OCI-LY7 (cell line): ENCODE measurements around the gene DAB2IP. TPM values are rescaled to one million over a fixed set of nuclear protein-coding genes. Genes with fewer than 3 reads are reported as not detected.
A peak's percentile ranks its signal among the peaks of the same experiment; 100 is the strongest.

Source experiments
- BruUV-seq: library from RNA; stranded (reverse); fragments of 400-500 nt; replicated peaks from 2 replicates; lab custom pipeline; 2021; lab: Mats Ljungman, UMichigan
- CTCF ChIA-PET: fragments of 300-600 bp; sonication (Branson Sonifier 250); formaldehyde crosslinking; loops from one replicate; lab custom pipeline; 2022; ENCODE audit warnings: antibody characterized with exemption; ENCODE audit not compliant: unreplicated experiment; lab: Charles Lee
- POLR2A ChIA-PET: fragments of 300-600 bp; sonication (Branson Sonifier 250); formaldehyde crosslinking; loops from one replicate; lab custom pipeline; 2022; ENCODE audit warnings: antibody characterized with exemption; lab: Charles Lee
- DNase-seq: peaks from one replicate; pipeline ENCODE4 v3.0.0-alpha.2; 2015; ENCODE audit warnings: low spot score
- H2AFZ ChIP-seq: fragments of 200-600 bp; sonication (generic), shearing (Covaris generic); 2 replicates; pipeline ENCODE4 v1.6.1; 2014; ENCODE audit warnings: mild to moderate bottlenecking, antibody characterized with exemption, low read length, moderate library complexity
- H3K27ac ChIP-seq: fragments of 200-600 bp; sonication (generic); 2 replicates; pipeline ENCODE4 v1.5.1; 2014; ENCODE audit warnings: mixed run types, low read depth, mild to moderate bottlenecking, moderate library complexity, low read length, inconsistent platforms; ENCODE audit not compliant: poor library complexity, severe bottlenecking
- H3K36me3 ChIP-seq: fragments of 200-600 bp; sonication (generic); 2 replicates; pipeline ENCODE4 v1.6.1; 2014; ENCODE audit warnings: mild to moderate bottlenecking, antibody characterized with exemption, low read length, moderate library complexity, mixed read lengths; ENCODE audit not compliant: insufficient read depth
- H3K4me1 ChIP-seq: fragments of 200-600 bp; sonication (generic); 2 replicates; pipeline ENCODE4 v1.5.1; 2014; ENCODE audit warnings: mild to moderate bottlenecking, low read length; ENCODE audit not compliant: insufficient read depth, poor library complexity, severe bottlenecking
- H3K4me2 ChIP-seq: fragments of 200-600 bp; sonication (generic); 2 replicates; pipeline ENCODE4 v1.6.1; 2014; ENCODE audit warnings: mild to moderate bottlenecking, low read length
- H3K4me3 ChIP-seq: fragments of 200-600 bp; sonication (generic); 2 replicates; pipeline ENCODE4 v1.5.1; 2014; ENCODE audit warnings: mild to moderate bottlenecking, low read depth, low read length; ENCODE audit not compliant: poor library complexity, severe bottlenecking
- H3K79me2 ChIP-seq: fragments of 200-600 bp; sonication (generic); 2 replicates; pipeline ENCODE4 v1.6.1; 2016; ENCODE audit warnings: low read depth, mild to moderate bottlenecking, low read length, moderate library complexity, mixed read lengths; ENCODE audit not compliant: insufficient read depth
- H3K9me2 ChIP-seq: fragments of 200-600 bp; sonication (generic); 2 replicates; pipeline ENCODE4 v1.6.1; 2016; ENCODE audit warnings: mild to moderate bottlenecking, low read length, mixed read lengths; ENCODE audit not compliant: insufficient read depth
- H3K9me3 ChIP-seq: fragments of 200-600 bp; sonication (generic); 2 replicates; pipeline ENCODE4 v1.6.1; 2014; ENCODE audit warnings: mild to moderate bottlenecking, mixed run types, low read length, mixed read lengths
- H4K20me1 ChIP-seq: fragments of 200-600 bp; sonication (generic); 2 replicates; pipeline ENCODE4 v1.6.1; 2014; ENCODE audit warnings: mild to moderate bottlenecking, antibody characterized with exemption, low read length, moderate library complexity, mixed read lengths; ENCODE audit not compliant: insufficient read depth
- EZH2phosphoT487 ChIP-seq: fragments of 200-600 bp; sonication (generic); IDR thresholded peaks from 2 replicates; pipeline ENCODE4 v1.6.1; 2018; ENCODE audit warnings: low read depth, borderline replicate concordance, mild to moderate bottlenecking, mixed run types, antibody characterized with exemption, low read length, moderate library complexity, mixed read lengths
- intact Hi-C: fragments of 100-400 bp; cut with micrococcal nuclease; formaldehyde crosslinking; loops from one replicate; pipeline ENCODE4 v1.10.0; 2022; ENCODE audit not compliant: unreplicated experiment
- total RNA-seq, 2 experiments: library from RNA; depleted of rRNA in 1 of 2; stranded (reverse); fragments of >200 nt in 1 of 2; shearing (Covaris generic) in 1 of 2; gene quantifications; 2 replicates each; pipeline ENCODE4 v1.2.3, GENCODE V29; 2014 to 2022
- TF ChIP-seq, protein P1 (sequence below): fragments of 200-600 bp; sonication (generic); conservative IDR thresholded peaks from 2 replicates; pipeline ENCODE4 v1.5.1; 2014; ENCODE audit warnings: mild to moderate bottlenecking, antibody characterized with exemption, low read length, moderate library complexity, mixed read lengths

Gene DAB2IP
- total RNA-seq, 2 experiments from 2014 or later, result 3.9 to 11.1 TPM

DNA sequence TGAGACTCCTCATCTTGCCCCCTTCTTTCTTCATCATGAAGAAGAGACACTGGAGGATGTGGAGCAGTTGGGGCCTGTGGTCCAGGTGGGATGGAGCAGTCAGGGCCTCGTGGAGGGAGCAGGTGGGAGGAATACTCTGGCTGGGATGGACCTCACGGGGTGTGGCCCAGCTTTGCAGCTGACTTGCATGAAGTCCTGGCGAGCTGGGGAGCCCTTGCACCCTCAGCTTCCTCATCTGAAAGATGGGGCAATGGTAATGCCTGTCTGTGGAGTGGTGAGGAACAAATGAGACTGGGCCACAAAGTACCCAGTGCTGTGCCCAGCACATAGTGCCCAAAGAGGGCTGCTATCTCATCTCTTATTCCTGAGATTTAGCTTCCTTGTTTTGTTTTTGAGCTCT is 91.5 kb downstream of the DAB2IP start:
- ChIA-PET POLR2A (interaction anchor here (0.7 to 1.3 kb wide), 4 partner anchors 9 to 248 kb away, joined by 3 to 5 read pairs (median 4); no protein-coding TSS in a partner anchor), CTCF (no interaction called here)
- no peak for DNase-seq
- no peaks in the 10 kb centered on the region for H4K20me1 ChIP-seq
- H3K4me2 ChIP-seq, result no peak overlapping the region
- H3K9me3 ChIP-seq, result no peaks in the 10 kb centered on the region
- no peaks in the 10 kb centered on the region for H3K79me2 ChIP-seq
- no peak overlapping the region for H3K27ac ChIP-seq
- H2AFZ ChIP-seq, result no peak overlapping the region
- BruUV-seq, result no TSS peak
- no peak overlapping the region for H3K4me3 ChIP-seq
- no peaks in the 10 kb centered on the region for H3K36me3 ChIP-seq
- H3K4me1 ChIP-seq, result peaks cover 58% of the 10 kb centered on the region
- intact Hi-C loops, result no loop called here
- H3K9me2 ChIP-seq, result no peaks in the 10 kb centered on the region
- TF ChIP-seq EZH2phosphoT487, result no peak
- TF ChIP-seq, protein P1, sequence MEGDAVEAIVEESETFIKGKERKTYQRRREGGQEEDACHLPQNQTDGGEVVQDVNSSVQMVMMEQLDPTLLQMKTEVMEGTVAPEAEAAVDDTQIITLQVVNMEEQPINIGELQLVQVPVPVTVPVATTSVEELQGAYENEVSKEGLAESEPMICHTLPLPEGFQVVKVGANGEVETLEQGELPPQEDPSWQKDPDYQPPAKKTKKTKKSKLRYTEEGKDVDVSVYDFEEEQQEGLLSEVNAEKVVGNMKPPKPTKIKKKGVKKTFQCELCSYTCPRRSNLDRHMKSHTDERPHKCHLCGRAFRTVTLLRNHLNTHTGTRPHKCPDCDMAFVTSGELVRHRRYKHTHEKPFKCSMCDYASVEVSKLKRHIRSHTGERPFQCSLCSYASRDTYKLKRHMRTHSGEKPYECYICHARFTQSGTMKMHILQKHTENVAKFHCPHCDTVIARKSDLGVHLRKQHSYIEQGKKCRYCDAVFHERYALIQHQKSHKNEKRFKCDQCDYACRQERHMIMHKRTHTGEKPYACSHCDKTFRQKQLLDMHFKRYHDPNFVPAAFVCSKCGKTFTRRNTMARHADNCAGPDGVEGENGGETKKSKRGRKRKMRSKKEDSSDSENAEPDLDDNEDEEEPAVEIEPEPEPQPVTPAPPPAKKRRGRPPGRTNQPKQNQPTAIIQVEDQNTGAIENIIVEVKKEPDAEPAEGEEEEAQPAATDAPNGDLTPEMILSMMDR, result no peak

DNA sequence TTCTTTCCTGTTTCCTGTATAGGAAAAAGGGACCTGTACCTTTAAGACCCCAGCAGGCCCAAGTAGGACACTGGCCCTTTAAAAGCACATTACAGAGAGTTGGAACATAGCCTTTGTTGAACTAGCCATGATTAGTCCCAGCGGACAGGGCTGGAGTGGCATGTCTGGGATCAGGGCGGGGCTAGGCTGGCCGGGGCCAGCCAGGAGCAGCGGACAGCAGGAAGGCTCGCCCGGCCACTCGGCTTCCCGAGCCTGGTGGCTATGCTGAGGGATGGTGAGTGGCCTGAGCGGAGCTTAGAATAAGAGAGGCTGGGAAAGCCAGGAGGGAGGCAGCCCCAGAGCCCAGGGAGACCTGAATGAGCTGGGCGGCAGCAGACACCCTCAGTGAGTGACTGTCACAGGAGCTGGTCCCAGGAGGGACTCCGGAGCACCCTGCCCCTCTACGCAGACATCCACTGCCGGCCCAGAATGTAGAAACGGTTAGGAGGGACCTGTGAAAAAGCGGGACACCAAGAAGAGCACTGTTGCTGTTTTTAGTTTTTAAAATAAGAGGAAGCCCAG is 92.1 kb downstream of the DAB2IP start:
- ChIA-PET POLR2A (interaction anchor here (0.7 to 1.3 kb wide), 4 partner anchors 10 to 247 kb away, joined by 3 to 5 read pairs (median 4); no protein-coding TSS in a partner anchor), CTCF (no interaction called here)
- Histone ChIP-seq H3K9me2 (no peaks in the 10 kb centered on the region), H3K4me1 (peaks cover 58% of the 10 kb centered on the region), H4K20me1 (no peaks in the 10 kb centered on the region), H3K79me2 (no peaks in the 10 kb centered on the region), H3K9me3 (no peaks in the 10 kb centered on the region), H3K4me3 (no peak overlapping the region), H3K36me3 (no peaks in the 10 kb centered on the region), H3K4me2 (peak overlapping the region; percentile 29; the same call in 1 of the 2 replicates), H2AFZ (no peak overlapping the region), H3K27ac (no peak overlapping the region)
- TF ChIP-seq, protein P1, result no peak
- no peak for TF ChIP-seq EZH2phosphoT487
- intact Hi-C loops, result loop anchor here (1.0 to 2.0 kb wide), 4 partner anchors 57 to 273 kb away; no protein-coding TSS in a partner anchor
- no peak for DNase-seq
- no TSS peak for BruUV-seq
